HG02610 (cell line): ENCODE data around the gene POLR1A.

Source experiments
- ATAC-seq: cut with Tn5 transposase; IDR thresholded peaks from one replicate; pipeline ENCODE4 v1.9.1; 2021; ENCODE audit warnings: mild to moderate bottlenecking, moderate library complexity; ENCODE audit not compliant: unreplicated experiment

POLR1A gene

GRCh38 chr2:86105252-86105968, at the start of gene POLR1A:
POLR1A (minus strand) TSS chr2:86105886; CDS start chr2:86105776, 110 bp downstream.
- ATAC-seq = peak; percentile 74

DNA sequence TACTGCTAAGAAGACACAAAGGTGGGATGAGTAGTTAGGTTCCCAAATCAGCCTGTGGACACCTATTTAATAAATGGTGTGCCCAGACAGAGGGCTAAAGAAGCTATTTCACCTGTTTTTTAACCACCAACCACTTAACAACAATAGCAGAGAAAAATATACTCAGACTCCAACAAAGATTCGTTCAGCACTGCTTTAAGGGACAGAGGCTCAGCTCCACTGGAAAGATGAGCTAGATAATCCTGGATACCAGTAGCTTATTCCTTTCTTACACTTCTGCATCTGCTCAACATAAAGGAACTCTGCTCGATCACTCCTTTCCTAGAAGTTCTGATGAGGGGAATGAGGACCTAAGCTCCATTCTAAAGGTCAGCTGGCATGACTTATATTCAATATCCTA, 44.8 kb upstream of the POLR1A start:
- ATAC-seq = no peak

DNA sequence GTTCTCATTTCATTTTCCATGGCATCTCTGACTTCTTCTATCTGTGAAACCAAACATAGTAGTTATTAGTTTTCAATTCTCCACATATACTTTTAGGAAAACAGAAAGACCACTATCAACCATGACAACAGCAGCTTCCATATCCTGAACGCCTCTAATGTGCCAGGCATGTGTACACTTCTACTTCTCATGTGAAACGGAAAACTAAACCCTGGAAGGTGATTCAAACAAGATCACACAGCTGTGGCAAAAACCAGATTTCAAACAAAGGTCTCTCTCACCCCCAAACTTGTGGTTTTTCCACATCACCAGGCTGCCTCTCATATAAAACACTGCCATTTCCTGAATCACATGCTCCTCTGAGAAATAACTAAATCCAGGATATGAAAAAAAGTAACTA, 42.1 kb upstream of the POLR1A start:
- ATAC-seq = no peak

- no peak for ATAC-seq
Observed at GRCh38 chr2:86143926-86144685, 38.4 kb upstream of the POLR1A start.

DNA sequence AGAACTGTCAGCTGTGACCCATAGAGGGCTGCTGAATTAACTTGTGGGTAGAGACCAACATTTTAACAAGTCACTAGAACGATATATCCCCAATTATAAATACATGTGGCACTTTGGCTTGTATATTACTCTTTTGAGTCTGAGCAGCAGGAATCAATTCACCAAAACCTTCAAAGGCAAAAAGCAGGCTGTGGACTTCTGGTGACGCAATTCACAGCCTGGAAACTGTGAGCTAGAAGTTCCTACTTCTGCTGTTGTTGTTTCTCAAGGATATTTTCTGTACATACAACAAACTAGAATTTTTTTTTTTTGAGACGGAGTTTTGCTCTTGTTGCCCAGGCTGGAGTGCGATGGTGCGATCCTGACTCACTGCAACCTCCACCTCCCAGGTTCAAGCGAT, 37.6 kb upstream of the POLR1A start:
- ATAC-seq = no peak

- ATAC-seq = no peak
Observed at GRCh38 chr2:86142436-86143257, 37.0 kb upstream of the POLR1A start.

GRCh38 chr2:86140969-86141392, 35.3 kb upstream of the POLR1A start:
- ATAC-seq = no peak

DNA sequence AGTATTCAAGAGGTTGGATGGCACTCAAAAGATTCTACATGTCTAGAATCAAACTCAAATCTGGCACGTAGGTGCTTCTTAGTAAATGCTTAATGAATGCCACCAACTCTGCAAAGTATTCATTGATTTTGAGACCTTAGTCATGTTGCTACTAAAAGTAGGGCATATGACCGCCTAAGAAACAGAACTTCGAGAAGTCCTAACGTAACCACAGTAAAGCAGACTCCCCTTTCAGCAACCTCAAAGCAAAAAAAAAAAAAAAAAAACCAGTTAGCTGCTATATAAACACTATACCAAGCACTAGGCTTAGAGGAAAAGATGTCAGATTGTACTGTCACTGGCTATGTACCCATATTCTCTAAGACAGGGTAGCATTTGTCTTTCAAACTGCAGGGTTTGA, 34.3 kb upstream of the POLR1A start:
- no peak for ATAC-seq

GRCh38 chr2:86138736-86139625, 33.3 kb upstream of the POLR1A start:
- ATAC-seq = no peak

DNA sequence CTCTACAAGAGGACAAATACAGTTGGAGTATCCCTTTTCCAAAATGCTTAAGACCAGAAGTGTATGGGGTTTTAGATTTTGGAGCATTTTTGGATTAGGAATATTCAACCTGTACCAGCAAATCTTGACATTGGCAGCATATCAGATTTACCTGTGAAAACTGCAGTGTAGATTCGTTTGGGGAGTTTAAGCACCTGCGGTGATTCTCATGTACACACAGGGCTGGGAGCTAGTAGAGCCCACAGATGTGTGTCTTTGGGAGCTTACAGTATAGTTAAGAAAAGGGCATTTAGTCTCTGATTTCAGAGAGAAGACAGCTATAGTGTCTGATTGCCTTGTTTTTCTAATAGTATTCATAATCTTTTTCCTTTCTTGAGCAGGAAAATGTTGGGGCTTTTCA, 30.5 kb upstream of the POLR1A start:
- no peak for ATAC-seq

DNA sequence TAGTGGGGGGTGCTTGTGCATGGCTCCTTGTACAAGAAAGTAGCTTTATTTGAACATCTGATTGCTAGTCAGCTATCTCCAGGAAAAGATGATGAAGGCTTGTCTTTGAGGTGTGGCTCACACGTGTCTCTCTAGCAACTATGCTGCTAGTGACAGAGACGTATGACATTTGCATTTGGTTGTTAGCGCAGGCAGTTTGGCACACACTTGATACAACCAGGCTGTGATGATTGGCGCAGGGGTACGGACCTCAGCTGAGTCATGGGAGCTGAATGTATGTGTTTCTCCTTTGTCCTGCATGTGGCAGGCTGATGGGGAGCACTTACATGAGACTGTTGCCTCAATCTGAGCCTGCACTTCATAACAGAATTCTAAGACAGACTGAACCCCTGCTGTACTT, 30.0 kb upstream of the POLR1A start:
- no peak for ATAC-seq

DNA sequence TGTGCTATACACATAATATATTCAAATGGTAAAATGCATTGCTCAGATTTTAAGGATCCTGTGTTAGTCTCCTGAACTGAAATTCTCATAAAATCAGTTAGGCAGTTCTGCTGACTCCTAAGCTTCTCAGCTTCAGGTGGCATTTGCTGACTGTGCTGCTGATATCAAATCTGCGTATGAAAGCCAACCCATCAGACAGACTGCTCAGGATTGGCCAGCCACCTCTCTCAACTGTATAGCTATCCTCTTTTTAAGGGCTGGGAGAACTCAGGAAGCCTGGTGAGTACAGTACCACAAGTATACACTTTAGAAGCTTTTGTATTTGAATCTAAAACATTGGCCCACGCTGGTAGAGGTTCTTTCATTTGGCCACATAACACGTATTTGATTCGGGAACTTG, 29.0 kb upstream of the POLR1A start:
- no peak for ATAC-seq

- no peak for ATAC-seq
Observed at GRCh38 chr2:86124683-86125082, 19.0 kb upstream of the POLR1A start.

DNA sequence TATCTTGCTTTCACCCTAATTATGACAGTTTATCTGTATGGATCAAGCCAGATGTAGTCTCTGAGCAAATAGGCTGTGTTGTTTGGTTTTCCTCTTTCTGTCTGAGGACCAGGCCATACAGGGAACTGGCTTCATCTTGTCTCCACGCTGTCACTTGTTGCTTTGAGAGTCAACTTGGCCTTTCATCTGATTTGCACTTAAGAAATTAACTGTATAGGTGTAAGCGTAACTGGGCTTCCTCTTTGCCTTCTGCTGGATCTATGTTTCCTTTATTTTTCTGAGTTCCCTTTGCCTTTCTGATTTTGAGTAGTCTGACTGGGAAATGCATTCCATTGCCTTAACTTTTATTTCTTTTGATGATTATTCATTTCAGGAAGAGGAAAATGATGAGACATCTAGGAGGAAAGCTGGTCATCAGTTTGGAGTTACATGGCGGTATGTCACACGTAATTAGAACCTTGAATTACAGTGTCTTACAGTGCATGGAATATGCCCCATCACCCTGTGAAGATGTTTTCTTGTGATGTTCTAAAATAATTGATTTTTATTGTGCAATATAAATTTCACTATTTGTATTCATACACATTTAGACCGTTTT, 17.7 kb upstream of the POLR1A start:
- no peak for ATAC-seq

- ATAC-seq = no peak
Observed at GRCh38 chr2:86118130-86118529, 12.4 kb upstream of the POLR1A start.

GRCh38 chr2:86107031-86107430, 1.3 kb upstream of the POLR1A start:
- no peak for ATAC-seq

DNA sequence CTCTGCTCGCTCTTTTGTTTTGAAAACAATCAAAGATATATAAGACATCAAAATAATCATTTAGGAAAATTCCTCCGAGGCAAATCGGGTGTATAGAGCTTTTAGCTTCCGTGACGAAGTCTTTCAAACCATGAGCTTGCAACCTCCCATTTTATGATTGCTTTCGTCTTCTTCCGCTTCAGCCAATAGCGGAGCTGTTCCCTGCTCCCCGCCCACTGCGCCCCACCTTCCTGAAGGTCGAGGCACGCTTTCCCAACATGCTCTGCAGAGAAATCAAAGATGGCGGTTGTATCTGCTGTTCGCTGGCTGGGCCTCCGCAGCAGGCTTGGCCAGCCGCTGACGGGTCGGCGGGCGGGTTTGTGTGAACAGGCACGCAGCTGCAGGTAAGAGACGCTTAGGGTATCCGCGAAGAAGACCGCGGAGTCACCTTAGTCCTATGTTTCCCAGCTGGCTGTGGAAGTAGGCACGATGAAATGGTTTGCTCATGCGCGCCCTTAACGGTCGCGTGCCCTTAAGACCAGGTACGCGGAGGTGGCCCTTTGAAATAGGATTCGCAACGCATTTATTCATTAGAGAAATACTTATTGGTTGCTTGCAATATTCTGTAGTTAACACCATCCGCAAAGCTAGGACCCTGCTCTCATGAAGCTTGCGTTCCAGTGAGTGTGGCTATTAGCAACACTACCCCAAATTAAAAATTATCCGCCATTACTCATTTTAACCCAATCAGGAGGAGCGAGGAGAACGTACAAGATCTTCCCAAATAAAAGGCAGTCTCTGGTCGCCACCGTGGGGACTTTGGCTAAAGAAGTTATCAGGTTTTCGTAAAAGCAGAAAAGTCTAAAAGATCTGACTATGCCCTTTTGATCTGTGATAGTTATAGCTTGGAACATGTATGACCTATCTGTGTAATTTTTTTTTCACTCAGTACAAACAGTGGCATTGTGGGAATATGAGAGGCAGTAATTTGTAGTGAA, 571 bp upstream of the POLR1A start, which contains the start of gene PTCD3:
TSS of gene PTCD3 (plus strand) at position 267 of the 977 bp plus-strand sequence. CDS start at position 280, 13 bp downstream.
- peak; percentile 88 for ATAC-seq

GRCh38 chr2:86102157-86102556, 3.5 kb downstream of the POLR1A start:
- no peak for ATAC-seq

DNA sequence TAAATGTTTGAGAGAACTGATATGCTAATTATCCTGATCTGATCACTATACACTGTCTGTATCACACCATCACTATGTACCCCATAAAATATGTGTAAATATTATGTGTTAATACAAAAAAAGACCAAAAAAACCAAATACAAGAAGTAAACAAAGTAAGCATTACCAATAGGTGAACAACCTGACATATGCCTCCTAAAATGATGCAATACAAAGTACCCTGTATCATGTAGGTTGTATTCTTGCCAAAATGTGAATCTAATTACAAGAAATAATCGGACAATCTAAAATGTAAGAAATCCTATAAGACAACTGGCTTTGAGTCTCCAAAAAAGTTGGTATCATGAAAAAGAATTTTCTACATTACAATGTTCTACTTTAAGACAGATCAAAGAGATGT, 7.8 kb downstream of the POLR1A start:
- no peak for ATAC-seq
